Uterus (tissue), 4 donors: ENCODE measurements around the gene ICAM2. TPM values are rescaled to one million over a fixed set of nuclear protein-coding genes. Genes with fewer than 3 reads are reported as not detected.
A peak's percentile ranks its signal among the peaks of the same experiment; 100 is the strongest.

Experiments used
- DNase-seq, 2 donors: peaks; one replicate each; pipeline ENCODE4 v3.0.0-alpha.2; 2019 to 2020
- H3K27ac ChIP-seq, 2 donors: fragments of 200-600 bp; sonication (generic); 1 replicate in 1 of 2; 2 replicates in 1 of 2; pipeline ENCODE4 v1.5.1; 2016 to 2018
- H3K27me3 ChIP-seq, 2 donors: fragments of 200-600 bp; sonication (generic); one replicate each; pipeline ENCODE4 v1.5.1; 2018 to 2019; ENCODE audit warnings: control low read depth in 1 of 2
- H3K36me3 ChIP-seq, 2 donors: fragments of 200-600 bp; sonication (generic); one replicate each; pipeline ENCODE4 v1.5.1; 2019; ENCODE audit warnings: control low read depth in 1 of 2
- H3K4me1 ChIP-seq, 2 donors: fragments of 200-600 bp; sonication (generic); one replicate each; pipeline ENCODE4 v1.5.1; 2018 to 2019; ENCODE audit warnings: control low read depth in 1 of 2
- H3K4me3 ChIP-seq, 2 donors: fragments of 200-600 bp; sonication (generic); 1 replicate in 1 of 2; 2 replicates in 1 of 2; pipeline ENCODE4 v1.5.1; 2018 to 2019; ENCODE audit warnings: mild to moderate bottlenecking in 1 of 2
- H3K9me3 ChIP-seq, 2 donors: fragments of 200-600 bp; sonication (generic); one replicate each; pipeline ENCODE4 v1.5.1; 2019; ENCODE audit warnings: control low read depth in 1 of 2
- POLR2A ChIP-seq, 2 donors: fragments of 450-650 bp; IDR thresholded peaks; one replicate each; pipeline ENCODE4 v1.6.1; 2016; ENCODE audit warnings: antibody characterized with exemption in 2 of 2, mild to moderate bottlenecking in 1 of 2, moderate library complexity in 1 of 2
- intact Hi-C: fragments of 100-400 bp; cut with DNase I; formaldehyde crosslinking; loops from one replicate; pipeline ENCODE4 v1.15.1; 2023; ENCODE audit warnings: low total_unique reads
- total RNA-seq, 4 donors: library from RNA; depleted of rRNA in 3 of 4; stranded (reverse); fragments of >200 nt in 3 of 4; gene quantifications; one replicate each; pipeline versions ENCODE4 v1.1.0 to v1.2.4, GENCODE V29; 2014 to 2023
- TF ChIP-seq, protein P1 (sequence below), 4 experiments: fragments of 200-600 bp in 2 of 4; fragments of 450-650 bp in 2 of 4; sonication (generic) in 2 of 4; IDR thresholded peaks; one replicate each; pipeline ENCODE4 v1.5.1; 2016 to 2019; ENCODE audit warnings: antibody characterized with exemption in 4 of 4, mild to moderate bottlenecking in 2 of 4, moderate library complexity in 1 of 4
- donor health status: DM: yes; HTN: yes; CAD: no.

Gene ICAM2
- total RNA-seq, 4 donors from 2014 or later = 20.6 to 108 (median 42.4) TPM

GRCh38 chr17:64006361-64007088, 13.9 kb downstream of the ICAM2 start:
- TF ChIP-seq, protein P1, sequence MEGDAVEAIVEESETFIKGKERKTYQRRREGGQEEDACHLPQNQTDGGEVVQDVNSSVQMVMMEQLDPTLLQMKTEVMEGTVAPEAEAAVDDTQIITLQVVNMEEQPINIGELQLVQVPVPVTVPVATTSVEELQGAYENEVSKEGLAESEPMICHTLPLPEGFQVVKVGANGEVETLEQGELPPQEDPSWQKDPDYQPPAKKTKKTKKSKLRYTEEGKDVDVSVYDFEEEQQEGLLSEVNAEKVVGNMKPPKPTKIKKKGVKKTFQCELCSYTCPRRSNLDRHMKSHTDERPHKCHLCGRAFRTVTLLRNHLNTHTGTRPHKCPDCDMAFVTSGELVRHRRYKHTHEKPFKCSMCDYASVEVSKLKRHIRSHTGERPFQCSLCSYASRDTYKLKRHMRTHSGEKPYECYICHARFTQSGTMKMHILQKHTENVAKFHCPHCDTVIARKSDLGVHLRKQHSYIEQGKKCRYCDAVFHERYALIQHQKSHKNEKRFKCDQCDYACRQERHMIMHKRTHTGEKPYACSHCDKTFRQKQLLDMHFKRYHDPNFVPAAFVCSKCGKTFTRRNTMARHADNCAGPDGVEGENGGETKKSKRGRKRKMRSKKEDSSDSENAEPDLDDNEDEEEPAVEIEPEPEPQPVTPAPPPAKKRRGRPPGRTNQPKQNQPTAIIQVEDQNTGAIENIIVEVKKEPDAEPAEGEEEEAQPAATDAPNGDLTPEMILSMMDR (IDR thresholded peaks at IDR 0.05) = no peak
- TF ChIP-seq POLR2A (IDR thresholded peaks at IDR 0.05) = peak in 1 of 2 donors; percentile 7
- peak overlapping the region; percentile 67 to 73 for H3K27ac ChIP-seq
- H3K27me3 ChIP-seq = no peaks in the 10 kb centered on the region
- H3K4me3 ChIP-seq = no peak overlapping the region
- H3K9me3 ChIP-seq = no peaks in the 10 kb centered on the region
- H3K36me3 ChIP-seq = no peaks in the 10 kb centered on the region
- DNase-seq = peak in 1 of 2 donors; percentile 68
- intact Hi-C loops = no loop called here
- no peaks in the 10 kb centered on the region for H3K4me1 ChIP-seq

GRCh38 chr17:64005734-64006167, 14.7 kb downstream of the ICAM2 start:
- TF ChIP-seq, protein P1 (IDR thresholded peaks at IDR 0.05) = no peak
- TF ChIP-seq POLR2A (IDR thresholded peaks at IDR 0.05) = no peak
- Histone ChIP-seq H3K36me3 (no peaks in the 10 kb centered on the region), H3K4me1 (no peaks in the 10 kb centered on the region), H3K4me3 (no peak overlapping the region), H3K27me3 (no peaks in the 10 kb centered on the region), H3K27ac (peak overlapping the region; percentile 67 to 73), H3K9me3 (no peaks in the 10 kb centered on the region)
- peak in 1 of 2 donors; percentile 26 for DNase-seq
- intact Hi-C loops = no loop called here

GRCh38 chr17:64004903-64005733, 15.3 kb downstream of the ICAM2 start:
- no peaks in the 10 kb centered on the region for H3K36me3 ChIP-seq
- no peaks in the 10 kb centered on the region for H3K9me3 ChIP-seq
- no peak overlapping the region for H3K4me3 ChIP-seq
- intact Hi-C loops = no loop called here
- peak in 1 of 2 donors; percentile 8 for DNase-seq
- H3K27ac ChIP-seq = peak overlapping the region; percentile 67 to 73
- no peak for TF ChIP-seq POLR2A (IDR thresholded peaks at IDR 0.05)
- TF ChIP-seq, protein P1 (IDR thresholded peaks at IDR 0.05) = no peak
- no peaks in the 10 kb centered on the region for H3K27me3 ChIP-seq
- no peaks in the 10 kb centered on the region for H3K4me1 ChIP-seq

- H3K36me3 ChIP-seq = no peaks in the 10 kb centered on the region
- DNase-seq = peak in 1 of 2 donors; percentile 9
- no peaks in the 10 kb centered on the region for H3K9me3 ChIP-seq
- no peaks in the 10 kb centered on the region for H3K4me1 ChIP-seq
- intact Hi-C loops = no loop called here
- TF ChIP-seq, protein P1 (IDR thresholded peaks at IDR 0.05) = no peak
- no peak for TF ChIP-seq POLR2A (IDR thresholded peaks at IDR 0.05)
- no peak overlapping the region for H3K4me3 ChIP-seq
- no peak overlapping the region for H3K27ac ChIP-seq
- H3K27me3 ChIP-seq = no peaks in the 10 kb centered on the region
Measured at GRCh38 chr17:64004218-64004770, 16.1 kb downstream of the ICAM2 start.
